HG03354 (cell line): ENCODE measurements around the gene ALDH3A1.

Experiments
- ATAC-seq: cut with Tn5 transposase; IDR thresholded peaks from one replicate; pipeline ENCODE4 v1.9.1; 2021; ENCODE audit warnings: mild to moderate bottlenecking; ENCODE audit not compliant: unreplicated experiment, poor library complexity, severe bottlenecking

Gene ALDH3A1

GRCh38 chr17:19762515-19762961 lies 14.4 kb upstream of the ALDH3A1 start:
- ATAC-seq: no peak

GRCh38 chr17:19760746-19761145 lies 12.6 kb upstream of the ALDH3A1 start:
- no peak for ATAC-seq

GRCh38 chr17:19759568-19760549 lies 11.8 kb upstream of the ALDH3A1 start:
- ATAC-seq: no peak

- no peak for ATAC-seq
Observed at GRCh38 chr17:19757536-19758180, 9.6 kb upstream of the ALDH3A1 start.

GRCh38 chr17:19756546-19756945 lies 8.4 kb upstream of the ALDH3A1 start:
- ATAC-seq: no peak

- no peak for ATAC-seq
Observed at GRCh38 chr17:19755821-19756510, 7.9 kb upstream of the ALDH3A1 start.

- no peak for ATAC-seq
Observed at GRCh38 chr17:19755392-19755791, 7.3 kb upstream of the ALDH3A1 start.

- ATAC-seq: no peak
Observed at GRCh38 chr17:19753661-19754463, 5.8 kb upstream of the ALDH3A1 start.

GRCh38 chr17:19753051-19753509 lies 5.0 kb upstream of the ALDH3A1 start:
- no peak for ATAC-seq

GRCh38 chr17:19752216-19753050 lies 4.3 kb upstream of the ALDH3A1 start:
- no peak for ATAC-seq

GRCh38 chr17:19750835-19751234 lies 2.7 kb upstream of the ALDH3A1 start:
- ATAC-seq: no peak

GRCh38 chr17:19750020-19750572 lies 2.0 kb upstream of the ALDH3A1 start:
- ATAC-seq: no peak

GRCh38 chr17:19748807-19749193 lies 702 bp upstream of the ALDH3A1 start:
- no peak for ATAC-seq

- ATAC-seq: no peak
Observed at GRCh38 chr17:19747159-19747719, 859 bp downstream of the ALDH3A1 start.

- ATAC-seq: no peak
Observed at GRCh38 chr17:19746517-19746916, 1.6 kb downstream of the ALDH3A1 start.

GRCh38 chr17:19744922-19745757 lies 3.0 kb downstream of the ALDH3A1 start:
- peak; percentile 73 for ATAC-seq

GRCh38 chr17:19744492-19744891 lies 3.6 kb downstream of the ALDH3A1 start:
- ATAC-seq: peak; percentile 20
